Right atrium auricular region (tissue), 2 donors: ENCODE measurements around the gene NBEAL2. TPM values are rescaled to one million over a fixed set of nuclear protein-coding genes. Genes with fewer than 3 reads are reported as not detected.

ENCODE experiments used
- total RNA-seq, 2 donors: library from RNA; depleted of rRNA; stranded (reverse); fragments of >200 nt; gene quantifications; one replicate each; pipeline ENCODE4 v1.1.0, GENCODE V29; 2016

The NBEAL2 gene
- total RNA-seq, 2 donors from 2014 or later: 7.5 to 15.3 TPM

Other genes with a start within 250 kb of the NBEAL2 start
- gene MYL3, start 116.2 kb upstream of the NBEAL2 start, total RNA-seq: 100 to 1,000 TPM; 208 to 223 TPM
- 10 to 100 TPM in 1 of 2 donors, 1 to 10 TPM in 1; 7.2 to 10.1 TPM for gene PTH1R, start 101.9 kb upstream of the NBEAL2 start, total RNA-seq
- 10 to 100 TPM; 27.5 to 38.6 TPM for gene CCDC12, start 2.9 kb upstream of the NBEAL2 start, total RNA-seq
- gene SETD2, start 184.4 kb downstream of the NBEAL2 start, total RNA-seq: 10 to 100 TPM; 26.8 to 34.2 TPM